Activated naive CD4-positive, alpha-beta T cell treated with anti-CD3 and anti-CD28 coated beads for 36 hours (primary cell): ENCODE data around the gene ME3. TPM values are rescaled to one million over a fixed set of nuclear protein-coding genes. Genes with fewer than 3 reads are reported as not detected.
"Not testable (repeated sequence)": the region's sequence is repeated elsewhere in the genome, so short reads cannot be mapped to it uniquely, and the experiment has no call there.

Source experiments
- CTCF ChIA-PET: fragments of 350-600 bp; sonication (Branson Sonifier 250); formaldehyde crosslinking; loops from one replicate; lab custom pipeline; 2021; ENCODE audit warnings: antibody characterized with exemption; lab: Charles Lee
- DNase-seq: peaks from one replicate; pipeline ENCODE4 v3.0.0-alpha.2; 2020
- H3K27ac Mint-ChIP-seq: one replicate; pipeline ENCODE4 v1.8.0; 2021; ENCODE audit warnings: mild to moderate bottlenecking, mixed read lengths
- H3K27me3 Mint-ChIP-seq: one replicate; pipeline ENCODE4 v1.8.0; 2021; ENCODE audit warnings: low read depth, mixed read lengths
- H3K36me3 Mint-ChIP-seq: one replicate; pipeline ENCODE4 v1.8.0; 2021; ENCODE audit warnings: low read depth, mixed read lengths
- H3K4me1 Mint-ChIP-seq: one replicate; pipeline ENCODE4 v1.8.0; 2021; ENCODE audit warnings: low read depth, mixed read lengths
- H3K4me3 Mint-ChIP-seq: one replicate; pipeline ENCODE4 v1.8.0; 2021; ENCODE audit warnings: mild to moderate bottlenecking, moderate library complexity, mixed read lengths
- H3K9me3 Mint-ChIP-seq: one replicate; pipeline ENCODE4 v1.8.0; 2021; ENCODE audit warnings: mixed read lengths
- intact Hi-C: fragments of 100-400 bp; cut with micrococcal nuclease; formaldehyde crosslinking; loops from one replicate; pipeline ENCODE4 v1.15.1; 2023
- total RNA-seq, 2 experiments: library from RNA; stranded (reverse); gene quantifications; one replicate each; pipeline ENCODE4 v1.2.3, GENCODE V29; 2021

The ME3 gene
- total RNA-seq, 2 experiments from 2014 or later = 6.0 to 6.7 TPM

GRCh38 chr11:86562842-86563241, 109.6 kb downstream of the ME3 start:
- CTCF ChIA-PET, H3K27me3 Mint-ChIP-seq, H3K27ac Mint-ChIP-seq, H3K36me3 Mint-ChIP-seq, DNase-seq, H3K4me1 Mint-ChIP-seq, H3K4me3 Mint-ChIP-seq, intact Hi-C loops: not testable (repeated sequence)
- H3K9me3 Mint-ChIP-seq = peaks cover 14% of the 10 kb centered on the region

- DNase-seq = no peak
- peaks cover 14% of the 10 kb centered on the region for H3K9me3 Mint-ChIP-seq
- H3K36me3 Mint-ChIP-seq = peaks cover 5% of the 10 kb centered on the region
- CTCF ChIA-PET = no interaction called here
- H3K27ac Mint-ChIP-seq = no peak overlapping the region
- intact Hi-C loops = no loop called here
- H3K27me3 Mint-ChIP-seq = no peaks in the 10 kb centered on the region
- no peak overlapping the region for H3K4me3 Mint-ChIP-seq
- H3K4me1 Mint-ChIP-seq = peaks cover 1% of the 10 kb centered on the region
Measured at GRCh38 chr11:86559311-86559945, 113.0 kb downstream of the ME3 start.

DNA sequence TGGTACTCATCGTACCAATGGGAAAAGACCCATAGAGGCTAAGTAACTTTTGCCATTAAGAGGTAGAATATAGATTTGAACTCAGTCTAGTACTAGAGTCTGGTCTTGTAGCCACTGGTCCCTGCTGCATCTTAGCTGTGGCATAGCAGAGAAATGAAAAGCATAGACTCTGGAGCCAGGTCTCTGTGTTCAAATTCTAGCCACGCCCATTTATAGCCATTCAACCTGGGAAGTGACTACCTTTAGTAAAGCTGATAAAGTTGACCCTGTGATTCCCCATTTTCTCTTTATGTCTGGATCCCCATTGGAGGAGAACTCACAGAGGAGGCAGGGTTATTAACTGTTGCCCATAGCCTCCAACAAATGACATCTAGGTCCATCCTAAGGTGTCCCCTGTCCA, 113.6 kb downstream of the ME3 start:
- Mint-ChIP-seq H3K36me3 (peaks cover 5% of the 10 kb centered on the region), H3K4me3 (no peak overlapping the region), H3K27me3 (no peaks in the 10 kb centered on the region), H3K9me3 (peaks cover 14% of the 10 kb centered on the region), H3K4me1 (peaks cover 1% of the 10 kb centered on the region), H3K27ac (no peak overlapping the region)
- intact Hi-C loops = no loop called here
- CTCF ChIA-PET = no interaction called here
- no peak for DNase-seq

DNA sequence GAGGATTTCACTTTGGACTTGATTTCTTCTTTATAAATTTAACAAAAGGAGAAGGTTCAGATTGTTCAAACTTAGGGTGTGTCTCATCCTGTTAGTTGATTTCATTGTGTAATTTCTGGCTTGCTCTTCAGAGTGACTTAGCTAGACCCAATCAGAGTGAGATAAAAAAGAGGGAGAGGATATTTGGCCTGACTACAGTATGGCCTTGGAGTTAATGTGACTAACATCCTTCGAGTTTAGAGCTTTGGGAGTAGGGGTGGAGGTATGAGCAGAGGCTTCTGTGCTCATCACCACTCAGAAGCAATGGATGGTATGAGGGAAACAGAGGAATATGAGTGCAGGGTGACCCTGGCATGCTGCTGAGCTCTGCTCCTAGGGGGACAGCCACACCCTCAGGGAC, 114.2 kb downstream of the ME3 start:
- Mint-ChIP-seq H3K36me3 (peaks cover 7% of the 10 kb centered on the region), H3K27me3 (no peaks in the 10 kb centered on the region), H3K4me3 (no peak overlapping the region), H3K4me1 (peaks cover 1% of the 10 kb centered on the region), H3K9me3 (peaks cover 12% of the 10 kb centered on the region), H3K27ac (no peak overlapping the region)
- DNase-seq = no peak
- intact Hi-C loops = no loop called here
- CTCF ChIA-PET = no interaction called here

DNA sequence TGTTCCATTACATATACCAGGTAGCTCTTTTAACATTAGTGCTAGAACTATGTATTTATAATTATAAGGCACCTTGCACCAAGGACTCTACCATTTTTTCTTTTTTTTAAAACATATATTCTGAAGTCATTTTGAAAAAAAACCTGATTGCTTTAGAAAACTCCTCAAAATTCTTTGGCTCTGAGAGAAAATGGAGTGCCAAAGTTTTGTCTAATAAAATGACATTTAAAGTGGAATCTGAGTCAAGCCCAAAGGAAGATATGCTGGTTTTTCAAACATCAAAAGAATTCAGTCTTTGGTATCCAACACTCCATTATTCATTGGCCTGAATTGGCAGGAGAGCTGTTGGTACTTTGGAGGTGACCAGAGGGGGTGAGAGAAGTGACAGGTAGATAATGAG, 116.5 kb downstream of the ME3 start:
- Mint-ChIP-seq H3K9me3 (peaks cover 4% of the 10 kb centered on the region), H3K4me1 (peaks cover 1% of the 10 kb centered on the region), H3K4me3 (no peak overlapping the region), H3K36me3 (peaks cover 11% of the 10 kb centered on the region), H3K27me3 (no peaks in the 10 kb centered on the region), H3K27ac (no peak overlapping the region)
- CTCF ChIA-PET = interaction anchor here (1.1 kb wide), 1 partner anchor 52 kb away, joined by 3 read pairs; no protein-coding TSS in a partner anchor
- intact Hi-C loops = no loop called here
- no peak for DNase-seq

DNA sequence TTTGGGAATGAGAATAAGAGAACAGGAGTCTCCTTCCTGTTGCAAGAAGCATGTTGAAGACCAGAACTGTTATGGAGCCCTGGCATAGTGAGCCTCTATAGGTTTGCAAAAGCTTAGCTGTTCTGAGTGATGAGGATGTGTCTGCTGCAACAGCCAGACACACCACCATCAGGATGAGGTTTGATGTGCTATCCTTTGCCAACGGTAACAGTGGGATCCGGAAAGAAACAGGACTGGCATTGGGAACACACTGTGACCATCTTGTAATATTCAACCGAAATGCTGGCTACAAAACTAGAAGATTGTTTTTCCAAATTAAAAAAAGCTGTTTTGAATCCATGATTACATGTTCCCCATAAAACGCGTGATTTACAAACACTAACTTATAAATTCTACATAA, 117.0 kb downstream of the ME3 start:
- Mint-ChIP-seq H3K4me3 (no peak overlapping the region), H3K9me3 (peaks cover 3% of the 10 kb centered on the region), H3K4me1 (peaks cover 1% of the 10 kb centered on the region), H3K27me3 (no peaks in the 10 kb centered on the region), H3K27ac (no peak overlapping the region), H3K36me3 (peaks cover 11% of the 10 kb centered on the region)
- DNase-seq = no peak
- CTCF ChIA-PET = interaction anchor here (1.1 kb wide), 1 partner anchor 53 kb away, joined by 3 read pairs; no protein-coding TSS in a partner anchor
- intact Hi-C loops = no loop called here

GRCh38 chr11:86553265-86553664, 119.2 kb downstream of the ME3 start:
- intact Hi-C loops = no loop called here
- CTCF ChIA-PET = no interaction called here
- Mint-ChIP-seq H3K27ac (no peak overlapping the region), H3K9me3 (no peaks in the 10 kb centered on the region), H3K4me3 (no peak overlapping the region), H3K4me1 (no peaks in the 10 kb centered on the region), H3K27me3 (no peaks in the 10 kb centered on the region), H3K36me3 (peaks cover 12% of the 10 kb centered on the region)
- DNase-seq = no peak

DNA sequence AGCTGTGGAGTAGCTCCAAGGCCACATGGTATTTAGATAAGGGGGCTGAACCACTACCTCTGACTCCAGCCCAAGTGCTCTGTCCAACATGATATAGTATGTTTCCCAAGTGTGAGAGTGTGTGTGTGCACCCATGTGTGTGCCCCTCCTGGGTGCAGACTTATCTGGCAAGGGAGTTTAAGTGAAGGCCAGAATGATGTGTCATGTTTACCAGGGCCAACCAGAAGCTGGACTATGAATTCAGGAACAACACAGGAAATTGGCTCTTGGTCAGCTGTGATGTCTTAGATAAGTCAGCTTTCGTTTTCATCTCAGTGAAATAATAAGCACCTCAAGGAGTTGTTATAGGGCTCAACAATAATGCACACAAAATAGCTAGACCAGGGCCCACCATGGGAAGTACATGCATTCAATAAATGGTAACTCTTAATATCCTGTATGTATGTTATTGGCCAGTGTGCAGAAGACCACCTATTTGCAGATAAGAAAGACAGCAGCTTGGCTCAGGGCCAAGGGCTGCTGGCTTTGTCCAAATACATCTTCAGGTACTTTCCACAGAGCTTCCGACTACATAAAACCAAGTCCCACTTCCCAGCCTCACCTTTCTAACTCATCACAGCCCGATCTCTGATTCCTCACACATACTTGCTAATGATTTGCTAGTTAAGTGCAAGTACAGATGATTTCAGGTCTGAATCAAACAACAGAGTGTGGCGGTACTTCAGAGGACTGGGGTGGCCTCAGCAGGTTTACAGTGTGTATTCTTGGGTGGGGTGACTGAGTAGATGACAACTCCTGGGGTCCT, 120.9 kb downstream of the ME3 start:
- peaks cover 12% of the 10 kb centered on the region for H3K36me3 Mint-ChIP-seq
- H3K27me3 Mint-ChIP-seq = no peaks in the 10 kb centered on the region
- no peak overlapping the region for H3K4me3 Mint-ChIP-seq
- no peaks in the 10 kb centered on the region for H3K4me1 Mint-ChIP-seq
- CTCF ChIA-PET = no interaction called here
- H3K9me3 Mint-ChIP-seq = no peaks in the 10 kb centered on the region
- DNase-seq = no peak
- intact Hi-C loops = no loop called here
- H3K27ac Mint-ChIP-seq = no peak overlapping the region

DNA sequence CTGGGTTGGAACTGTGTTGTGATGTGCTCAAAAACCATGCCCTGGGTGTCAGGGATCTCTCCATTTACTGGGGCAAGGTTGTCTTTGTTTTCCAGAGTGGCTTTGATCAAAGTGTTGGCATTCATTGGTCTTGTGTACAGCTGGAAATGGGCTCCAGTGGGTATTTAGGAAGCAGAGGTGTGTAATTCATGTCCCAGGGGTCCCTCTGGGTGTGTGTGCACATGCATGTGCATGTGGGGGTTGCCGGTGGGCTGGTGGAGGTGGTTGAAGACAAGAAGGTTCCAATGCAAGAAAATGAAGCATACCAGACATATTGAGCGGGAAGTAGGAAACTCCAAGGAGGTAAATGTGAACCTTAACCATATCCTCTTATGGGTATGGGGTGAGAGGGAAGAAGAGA, 121.7 kb downstream of the ME3 start:
- CTCF ChIA-PET = no interaction called here
- no peaks in the 10 kb centered on the region for H3K27me3 Mint-ChIP-seq

DNA sequence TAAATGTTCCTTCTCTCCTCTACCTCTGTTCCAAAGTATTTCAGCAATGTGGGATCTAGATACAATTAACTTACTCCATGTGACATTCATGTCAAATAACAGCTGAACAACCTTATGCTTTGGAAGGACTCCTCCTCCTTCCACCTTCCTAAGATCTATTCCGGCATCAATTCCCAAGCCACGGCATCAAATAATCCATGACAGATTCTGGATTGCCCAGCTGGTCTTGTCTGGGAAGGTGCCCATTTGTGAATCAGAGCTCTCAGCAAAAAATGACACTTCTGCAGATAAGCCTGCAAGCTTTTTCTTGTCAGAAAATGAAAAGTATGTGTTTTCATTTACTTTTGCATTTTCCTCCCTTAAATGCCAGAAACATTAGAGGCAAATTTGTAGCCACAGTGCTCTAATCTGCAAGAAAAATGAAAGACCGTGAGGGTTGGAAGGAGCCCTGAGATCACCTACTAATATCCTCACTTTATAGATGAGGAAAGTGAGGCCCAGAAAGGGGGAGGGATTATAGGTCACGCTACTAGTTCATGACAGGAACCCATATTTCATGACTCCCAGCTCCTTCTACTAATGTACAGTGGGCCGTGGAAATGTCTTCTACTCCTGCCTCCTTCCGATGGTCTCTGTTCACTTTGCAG, 124.0 kb downstream of the ME3 start:
- Mint-ChIP-seq H3K27me3 (no peaks in the 10 kb centered on the region), H3K4me1 (no peaks in the 10 kb centered on the region), H3K36me3 (peaks cover 9% of the 10 kb centered on the region), H3K27ac (no peak overlapping the region), H3K9me3 (no peaks in the 10 kb centered on the region), H3K4me3 (no peak overlapping the region)
- no peak for DNase-seq
- intact Hi-C loops = no loop called here
- CTCF ChIA-PET = interaction anchor here (1.2 kb wide), 1 partner anchor 42 kb away, joined by 3 read pairs; no protein-coding TSS in a partner anchor

More for the DNA sequence above, 121.7 kb downstream of the ME3 start:
- H3K9me3 Mint-ChIP-seq = no peaks in the 10 kb centered on the region
- H3K4me3 Mint-ChIP-seq = no peak overlapping the region
- intact Hi-C loops = no loop called here
- H3K4me1 Mint-ChIP-seq = no peaks in the 10 kb centered on the region
- H3K36me3 Mint-ChIP-seq = peaks cover 14% of the 10 kb centered on the region
- no peak for DNase-seq
- no peak overlapping the region for H3K27ac Mint-ChIP-seq

GRCh38 chr11:86547727-86548126, 124.7 kb downstream of the ME3 start:
- Mint-ChIP-seq H3K27me3 (no peaks in the 10 kb centered on the region), H3K27ac (no peak overlapping the region), H3K4me3 (no peak overlapping the region), H3K36me3 (peaks cover 6% of the 10 kb centered on the region), H3K9me3 (no peaks in the 10 kb centered on the region), H3K4me1 (no peaks in the 10 kb centered on the region)
- CTCF ChIA-PET = no interaction called here
- DNase-seq = no peak
- intact Hi-C loops = no loop called here

DNA sequence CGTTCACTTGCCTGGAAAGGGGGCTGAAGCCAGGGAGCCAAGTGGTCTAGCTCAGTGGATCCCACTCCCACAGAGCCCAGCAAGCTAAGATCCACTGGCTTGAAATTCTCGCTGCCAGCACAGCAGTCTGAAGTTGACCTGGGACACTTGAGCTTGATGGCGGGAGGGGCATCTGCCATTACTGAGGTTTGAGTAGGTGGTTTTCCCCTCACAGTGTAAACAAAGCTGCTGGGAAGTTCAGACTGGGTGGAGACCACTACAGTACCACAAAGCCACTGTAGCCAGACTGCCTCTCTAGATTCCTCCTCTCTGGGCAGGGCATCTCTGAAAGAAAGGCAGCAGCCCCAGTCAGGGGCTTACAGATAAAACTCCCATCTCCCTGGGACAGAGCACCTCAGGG, 131.1 kb downstream of the ME3 start:
- intact Hi-C loops, H3K4me1 Mint-ChIP-seq, H3K36me3 Mint-ChIP-seq, H3K27me3 Mint-ChIP-seq, H3K27ac Mint-ChIP-seq, H3K4me3 Mint-ChIP-seq, H3K9me3 Mint-ChIP-seq, DNase-seq: not testable (repeated sequence)
- CTCF ChIA-PET = interaction anchor here (0.5 kb wide), 1 partner anchor 80 kb away, joined by 3 read pairs; no protein-coding TSS in a partner anchor
